Renal pelvis (tissue), 12 donors: ENCODE results near the gene OR10Z1. TPM values are rescaled to one million over a fixed set of nuclear protein-coding genes. Genes with fewer than 3 reads are reported as not detected.

ENCODE experiments used
- DNase-seq: peaks from one replicate; pipeline ENCODE4 v3.0.0-alpha.2; 2013
- long read RNA-seq, 16 experiments: transcript quantifications; one replicate each; lab custom pipeline, GENCODE V29; 2026
- polyA plus RNA-seq, 3 donors: library from polyadenylated mRNA; unstranded; fragments of 120-200 nt; gene quantifications; one replicate each; pipeline ENCODE4 v1.2.1, GENCODE V29; 2013; ENCODE audit not compliant: insufficient read length in 3 of 3

Gene OR10Z1, protein sequence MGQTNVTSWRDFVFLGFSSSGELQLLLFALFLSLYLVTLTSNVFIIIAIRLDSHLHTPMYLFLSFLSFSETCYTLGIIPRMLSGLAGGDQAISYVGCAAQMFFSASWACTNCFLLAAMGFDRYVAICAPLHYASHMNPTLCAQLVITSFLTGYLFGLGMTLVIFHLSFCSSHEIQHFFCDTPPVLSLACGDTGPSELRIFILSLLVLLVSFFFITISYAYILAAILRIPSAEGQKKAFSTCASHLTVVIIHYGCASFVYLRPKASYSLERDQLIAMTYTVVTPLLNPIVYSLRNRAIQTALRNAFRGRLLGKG
- under 1 TPM; 0.01 to 0.04 (median 0.04) TPM for polyA plus RNA-seq
- long read RNA-seq, donor 1: 0 reads
- long read RNA-seq, donor 2: 0 reads
- long read RNA-seq, donor 3: 0 reads
- long read RNA-seq, donor 4: 0 reads
- long read RNA-seq, donor 5: 0 reads
- long read RNA-seq, donor 6: 0 reads
- long read RNA-seq, donor 7: 0 reads
- long read RNA-seq, donor 8: 0 reads
- long read RNA-seq, donor 9: 0 reads
- long read RNA-seq, donor 10: 0 reads
- long read RNA-seq, donor 11: 0 reads
- long read RNA-seq, donor 12: 0 reads
- long read RNA-seq, donor 13: 0 reads
- long read RNA-seq, donor 14: 0 reads
- long read RNA-seq, donor 15: 0 reads
- long read RNA-seq, donor 16: 0 reads

GRCh38 chr1:158604968-158605367 lies at the start of gene OR10Z1:
TSS of gene OR10Z1 (plus strand) at chr1:158605268. CDS start at chr1:158606439, 1,171 bp downstream.
- DNase-seq: no peak

DNA sequence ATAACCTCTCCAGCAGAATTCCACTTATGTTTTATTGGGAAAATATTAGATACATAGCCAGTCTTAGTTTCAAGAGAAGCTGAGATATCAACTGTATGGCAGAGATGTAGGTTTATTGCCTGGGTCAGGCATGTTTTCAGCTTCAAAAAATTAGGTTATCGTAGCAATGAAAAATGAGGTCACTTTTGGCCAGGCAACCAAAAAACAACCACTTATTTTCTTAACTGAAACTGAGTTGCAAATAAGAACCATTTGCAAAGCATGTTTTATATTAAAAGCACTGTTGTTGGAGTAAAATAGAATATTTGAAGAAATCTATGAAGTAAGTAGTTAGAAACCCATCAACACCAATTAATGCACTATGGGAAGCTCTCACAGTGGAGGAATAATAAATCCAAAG lies 45.4 kb upstream of the OR10Z1 start:
- no peak for DNase-seq

- no peak for DNase-seq
Measured at GRCh38 chr1:158563853-158564252, 41.2 kb upstream of the OR10Z1 start.

GRCh38 chr1:158564608-158565007 lies 40.5 kb upstream of the OR10Z1 start:
- DNase-seq: no peak

- no peak for DNase-seq
Measured at GRCh38 chr1:158570480-158570879, 34.6 kb upstream of the OR10Z1 start, which contains the start of gene OR6P1. TSS of gene OR6P1 (minus strand) at chr1:158570580. CDS start at chr1:158563604, 6,976 bp downstream.

- DNase-seq: no peak
Measured at GRCh38 chr1:158572226-158572625, 32.8 kb upstream of the OR10Z1 start.

DNA sequence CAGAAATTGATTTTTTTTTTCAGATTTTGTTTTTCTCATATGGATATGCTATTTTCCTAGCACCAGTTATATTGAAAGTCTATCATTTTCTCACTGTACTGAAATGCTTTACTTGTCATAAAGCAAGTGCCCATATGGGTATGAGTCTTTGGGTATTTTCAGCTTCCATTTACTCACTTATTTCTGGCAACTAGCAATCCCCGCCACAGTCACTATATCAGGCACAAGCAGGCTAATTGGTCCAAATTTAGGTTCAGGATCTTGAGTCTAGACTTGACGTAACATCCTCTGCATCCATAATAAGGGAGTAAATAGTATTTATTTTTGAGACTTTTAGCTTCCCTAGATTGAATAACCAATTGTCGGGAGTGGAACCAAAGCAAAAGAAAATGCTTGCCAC lies 27.5 kb upstream of the OR10Z1 start:
- no peak for DNase-seq

GRCh38 chr1:158579733-158580132 lies 25.3 kb upstream of the OR10Z1 start, which contains the start of gene OR10X1:
TSS of gene OR10X1 (minus strand) at chr1:158579899. CDS start at chr1:158579899, 0 bp downstream.
- no peak for DNase-seq

DNA sequence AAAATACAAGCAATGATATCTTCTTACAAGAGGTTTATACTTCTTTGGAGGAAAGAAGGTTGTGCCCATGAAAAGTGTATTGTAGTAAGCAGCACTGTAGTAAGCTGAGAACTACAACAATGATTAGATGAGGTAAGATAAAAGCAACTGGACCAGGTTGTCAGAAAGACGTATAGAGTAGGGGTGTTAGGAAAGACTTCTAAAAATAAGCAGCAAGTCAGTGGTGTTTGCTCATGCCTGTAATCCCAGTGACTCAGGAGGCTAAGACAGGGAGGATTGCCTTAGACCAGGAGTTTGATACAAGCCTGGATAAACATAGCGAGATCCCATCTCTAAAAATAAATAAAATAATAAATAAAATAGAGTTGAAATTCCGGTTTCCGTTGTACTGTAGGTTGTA lies 21.1 kb upstream of the OR10Z1 start:
- DNase-seq: no peak

- no peak for DNase-seq
Measured at GRCh38 chr1:158586942-158587341, 18.1 kb upstream of the OR10Z1 start.

- no peak for DNase-seq
Measured at GRCh38 chr1:158600735-158601134, 4.3 kb upstream of the OR10Z1 start.

DNA sequence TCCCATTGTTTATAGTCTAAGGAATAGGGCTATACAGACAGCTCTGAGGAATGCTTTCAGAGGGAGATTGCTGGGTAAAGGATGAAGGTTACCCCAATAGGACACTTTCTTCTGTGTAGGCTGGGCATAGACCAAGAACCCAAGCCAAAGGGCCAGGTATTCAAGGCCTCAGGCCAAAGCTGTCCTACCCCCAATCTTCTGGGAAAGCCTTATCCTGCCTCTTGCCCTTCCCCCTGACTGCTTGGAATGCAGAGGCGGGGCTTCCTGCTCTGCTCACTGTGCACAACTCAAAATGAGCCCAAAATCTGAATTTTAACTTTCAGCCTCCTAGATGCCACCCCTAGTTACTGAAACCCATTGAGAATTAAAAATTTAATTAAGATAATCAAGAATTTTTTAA lies 2.2 kb downstream of the OR10Z1 start:
- DNase-seq: no peak

- DNase-seq: no peak
Measured at GRCh38 chr1:158611916-158612315, 6.8 kb downstream of the OR10Z1 start.

DNA sequence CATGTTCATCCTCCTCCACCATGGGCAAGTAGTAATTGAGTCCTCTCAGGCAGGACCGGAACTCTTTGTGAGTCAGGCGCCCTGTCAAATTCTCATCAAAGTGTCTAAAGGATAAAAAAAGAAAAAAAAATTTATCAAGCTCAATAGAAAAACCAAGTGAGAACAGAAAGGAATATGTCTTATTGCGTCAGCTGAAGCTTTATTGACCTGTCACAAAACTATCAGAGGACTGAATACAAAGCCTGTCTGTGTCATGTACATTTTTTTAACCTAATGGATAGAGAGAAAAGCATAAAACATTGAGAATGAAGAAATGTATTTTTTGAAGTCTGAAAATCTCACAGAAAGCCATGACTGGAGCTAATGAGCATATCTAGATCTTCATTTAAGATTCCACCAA lies 8.7 kb downstream of the OR10Z1 start:
- no peak for DNase-seq

DNA sequence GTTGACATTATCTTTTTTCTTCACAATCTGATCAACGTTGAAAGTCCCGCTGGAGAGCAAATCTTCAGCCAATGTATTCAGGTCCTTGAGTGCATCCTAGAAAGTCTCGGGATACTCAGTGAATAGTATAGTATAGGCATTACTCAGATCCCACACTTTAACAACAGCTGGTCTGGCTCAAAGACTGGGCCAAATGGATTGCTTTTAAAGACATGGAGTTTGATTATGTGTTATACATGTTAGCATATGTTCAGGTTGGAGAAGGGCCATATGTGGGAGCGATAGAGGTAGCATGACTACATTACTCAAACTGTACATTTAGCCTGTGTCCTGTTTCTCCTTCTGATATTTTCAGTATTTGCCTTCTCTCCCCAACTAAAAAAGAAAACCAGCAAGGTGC lies 33.1 kb downstream of the OR10Z1 start:
- no peak for DNase-seq

DNA sequence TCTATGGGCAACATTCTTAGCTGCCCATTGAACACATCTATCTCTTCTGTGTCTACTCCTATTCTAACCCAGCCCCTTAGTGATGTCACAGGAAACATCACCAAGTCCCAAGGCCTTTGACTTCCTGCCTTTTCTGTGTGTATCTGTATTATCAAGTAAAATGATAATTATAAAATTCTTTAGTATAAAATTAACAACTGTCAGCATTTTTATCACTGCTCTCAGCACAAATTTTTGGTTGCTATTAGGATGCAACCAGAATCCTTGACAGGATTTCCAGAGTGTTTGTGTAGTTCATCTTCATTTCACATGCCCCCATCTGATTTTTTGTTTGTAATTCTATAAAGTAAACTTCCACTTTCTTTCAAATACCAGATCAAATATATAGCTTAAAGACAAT lies 33.8 kb downstream of the OR10Z1 start:
- no peak for DNase-seq

- no peak for DNase-seq
Measured at GRCh38 chr1:158644449-158644848, 39.4 kb downstream of the OR10Z1 start.

DNA sequence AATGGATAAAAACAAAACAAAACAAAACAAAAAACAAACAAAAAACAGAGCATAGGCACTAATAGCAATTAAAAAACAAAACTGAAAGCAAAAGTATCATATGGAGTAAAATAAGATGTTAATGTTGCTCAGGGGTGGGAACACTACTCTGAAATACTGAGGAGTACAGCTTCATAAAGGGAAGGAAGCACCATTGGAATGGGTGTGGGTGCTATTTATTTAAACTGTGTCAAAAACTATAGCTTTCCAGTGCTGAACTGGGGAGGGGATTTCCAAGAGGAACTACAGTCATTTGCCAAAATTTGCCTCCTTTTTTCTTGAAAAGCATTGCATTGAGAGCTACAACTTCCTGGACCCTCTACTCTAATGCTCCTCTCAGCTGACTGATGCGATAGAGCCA lies 41.4 kb downstream of the OR10Z1 start:
- no peak for DNase-seq

GRCh38 chr1:158649052-158649451 lies 44.0 kb downstream of the OR10Z1 start:
- no peak for DNase-seq

- no peak for DNase-seq
Measured at GRCh38 chr1:158652721-158653334, 47.8 kb downstream of the OR10Z1 start.

DNA sequence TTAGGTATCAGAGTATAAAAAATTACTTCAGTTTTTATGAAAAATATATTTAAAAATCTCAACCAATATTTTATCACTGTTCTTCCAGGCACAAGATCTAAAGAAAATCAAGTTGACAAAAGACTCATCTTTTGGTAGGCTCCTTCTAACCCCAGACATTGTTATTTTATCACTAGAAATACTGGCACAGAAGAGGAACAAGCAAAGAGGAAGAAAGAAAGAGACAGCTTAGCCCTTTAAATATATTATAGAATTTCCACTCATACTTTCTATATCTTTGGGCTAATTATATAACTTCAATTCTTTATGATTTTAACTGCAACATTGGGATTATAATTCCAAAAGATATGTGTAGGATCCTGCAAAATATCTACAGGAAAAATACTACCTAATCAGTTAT lies 49.0 kb downstream of the OR10Z1 start:
- DNase-seq: no peak

- DNase-seq: no peak
Measured at GRCh38 chr1:158654571-158654970, 49.5 kb downstream of the OR10Z1 start.
